ENCODE data around the gene STX17.

DNA sequence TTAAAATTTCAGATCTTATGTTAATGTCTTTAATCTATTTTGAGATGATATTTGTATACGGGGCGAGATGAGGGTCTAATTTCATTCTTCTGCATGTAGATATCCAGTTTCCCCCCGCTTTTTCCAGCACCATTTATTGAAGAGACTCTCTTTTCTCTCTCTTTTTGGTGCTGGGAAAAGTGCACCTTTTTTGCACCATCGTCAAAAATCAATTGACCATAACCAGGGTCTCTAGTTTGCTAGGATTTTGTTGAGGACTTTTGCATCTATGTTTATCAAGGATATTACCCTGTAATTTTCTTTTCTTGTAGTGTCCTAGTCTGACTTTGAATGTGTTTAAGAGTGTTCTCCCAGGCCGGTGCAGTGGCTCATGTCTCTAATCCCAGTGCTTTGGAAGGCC, 93.3 kb downstream of the STX17 start:
- TF ChIP-seq, protein P1, sequence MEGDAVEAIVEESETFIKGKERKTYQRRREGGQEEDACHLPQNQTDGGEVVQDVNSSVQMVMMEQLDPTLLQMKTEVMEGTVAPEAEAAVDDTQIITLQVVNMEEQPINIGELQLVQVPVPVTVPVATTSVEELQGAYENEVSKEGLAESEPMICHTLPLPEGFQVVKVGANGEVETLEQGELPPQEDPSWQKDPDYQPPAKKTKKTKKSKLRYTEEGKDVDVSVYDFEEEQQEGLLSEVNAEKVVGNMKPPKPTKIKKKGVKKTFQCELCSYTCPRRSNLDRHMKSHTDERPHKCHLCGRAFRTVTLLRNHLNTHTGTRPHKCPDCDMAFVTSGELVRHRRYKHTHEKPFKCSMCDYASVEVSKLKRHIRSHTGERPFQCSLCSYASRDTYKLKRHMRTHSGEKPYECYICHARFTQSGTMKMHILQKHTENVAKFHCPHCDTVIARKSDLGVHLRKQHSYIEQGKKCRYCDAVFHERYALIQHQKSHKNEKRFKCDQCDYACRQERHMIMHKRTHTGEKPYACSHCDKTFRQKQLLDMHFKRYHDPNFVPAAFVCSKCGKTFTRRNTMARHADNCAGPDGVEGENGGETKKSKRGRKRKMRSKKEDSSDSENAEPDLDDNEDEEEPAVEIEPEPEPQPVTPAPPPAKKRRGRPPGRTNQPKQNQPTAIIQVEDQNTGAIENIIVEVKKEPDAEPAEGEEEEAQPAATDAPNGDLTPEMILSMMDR (IDR thresholded peaks at IDR 0.05), result no peak
- no peak for TF ChIP-seq POLR2A (IDR thresholded peaks at IDR 0.05)

Data from thyroid gland (tissue), 4 donors.